ENCODE results near the gene C4orf17. TPM values are rescaled to one million over a fixed set of nuclear protein-coding genes. Genes with fewer than 3 reads are reported as not detected.

C4orf17 gene
- total RNA-seq, 1 donor from 2014 or later, result not detected

DNA sequence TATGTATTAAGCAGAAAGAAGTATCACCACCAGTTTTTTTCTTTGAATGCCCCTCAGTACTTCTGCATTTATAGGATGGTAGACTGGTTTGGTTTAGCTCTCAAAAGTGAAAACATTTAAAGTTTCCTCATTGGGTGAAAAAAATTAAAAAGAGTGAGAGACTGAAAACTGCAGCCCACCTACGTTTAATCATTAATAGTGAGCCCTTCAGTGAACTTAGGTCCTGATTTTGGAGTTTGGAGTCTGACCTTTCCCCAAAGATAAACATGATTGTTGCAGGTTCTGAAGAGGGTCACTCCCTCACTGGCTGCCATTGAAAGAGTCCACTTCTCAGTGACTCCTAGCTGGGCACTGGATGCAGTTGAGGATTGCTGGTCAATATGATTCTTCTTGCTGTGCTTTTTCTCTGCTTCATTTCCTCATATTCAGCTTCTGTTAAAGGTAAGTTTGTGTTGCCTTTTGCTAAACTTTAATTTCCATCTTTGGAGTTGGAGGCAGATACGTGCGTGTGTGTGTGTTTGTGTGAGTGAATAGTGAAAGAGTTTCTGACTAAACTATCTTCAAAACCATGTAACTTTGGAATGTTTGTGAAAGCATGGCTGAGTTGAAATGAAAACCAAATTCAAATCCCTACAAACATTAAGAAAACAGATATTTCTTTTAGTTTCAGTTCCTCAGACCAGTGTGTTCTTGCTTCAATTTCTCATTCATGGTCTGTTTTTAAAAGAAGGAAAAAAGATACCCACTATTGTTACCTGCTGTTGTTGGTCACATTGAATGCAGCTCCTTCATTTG, 63.9 kb downstream of the C4orf17 start, which contains the start of gene MTTP:
Gene MTTP (plus strand): TSS at position 295 of the 795 bp plus-strand sequence. CDS start 86 bp downstream, at position 381.
- Histone ChIP-seq H3K4me3 (ENCODE audit: insufficient read depth, low read depth, low read length) (no peak within 1 kb of the TSS), H4K20me1 (ENCODE audit: insufficient read depth, low read length) (no peaks in the 10 kb centered on the region), H3K4me2 (ENCODE audit: low read length) (peak within 1 kb of the TSS; percentile 47), H3K27ac (ENCODE audit: low read depth, low read length) (no peak within 1 kb of the TSS), H2AFZ (ENCODE audit: low read depth, low read length) (peak within 1 kb of the TSS; percentile 58), H3K9ac (ENCODE audit: low read length) (no peak within 1 kb of the TSS), H3K79me2 (ENCODE audit: insufficient read depth, low read length) (no peaks in the 10 kb centered on the region), H3K27me3 (ENCODE audit: insufficient read depth, low read length) (peaks cover 2% of the 10 kb centered on the region), H3K4me1 (ENCODE audit: insufficient read depth, low read length) (no peaks in the 10 kb centered on the region), H3K36me3 (ENCODE audit: insufficient read depth, low read length) (no peaks in the 10 kb centered on the region), H3K9me3 (ENCODE audit: insufficient read depth, low read depth, low read length) (no peaks in the 10 kb centered on the region)
- Mint-ChIP-seq H3K9me3 (ENCODE audit: unreplicated experiment) (no peaks in the 10 kb centered on the region), H3K27me3 (ENCODE audit: low read depth, unreplicated experiment) (no peaks in the 10 kb centered on the region), H3K36me3 (ENCODE audit: low read depth, unreplicated experiment) (no peaks in the 10 kb centered on the region), H3K4me1 (ENCODE audit: low read depth, unreplicated experiment) (no peaks in the 10 kb centered on the region), H3K4me3 (ENCODE audit: unreplicated experiment) (no peak within 1 kb of the TSS), H3K27ac (ENCODE audit: unreplicated experiment) (no peak within 1 kb of the TSS)
- no peak for FAIRE-seq
- no peak for DNase-seq (ENCODE audit: low read depth)
- TF ChIP-seq EZH2 (IDR thresholded peaks at IDR 0.05; ENCODE audit: insufficient read depth, low read length), result no peak

DNA sequence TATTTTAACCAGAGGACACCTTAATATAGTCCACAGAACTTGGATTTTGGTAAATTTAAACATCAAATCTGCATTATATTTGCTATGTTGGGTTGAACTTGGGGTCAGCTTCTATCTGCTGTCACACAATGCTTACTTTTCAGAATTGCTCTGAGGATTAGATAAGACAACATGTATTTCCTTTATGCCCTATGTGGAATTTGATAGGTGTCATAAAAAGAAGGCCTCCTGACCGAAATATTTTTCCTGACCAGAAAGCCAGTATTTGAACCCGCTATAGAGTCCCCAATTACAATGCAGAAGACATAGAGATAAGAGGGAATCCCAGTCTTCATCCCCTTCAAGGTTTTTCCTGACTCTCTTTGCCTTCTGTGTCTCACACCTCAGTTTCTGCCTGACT, 67.9 kb downstream of the C4orf17 start:
- H3K36me3 Mint-ChIP-seq (ENCODE audit: low read depth, unreplicated experiment), result no peaks in the 10 kb centered on the region
- no peak for TF ChIP-seq EZH2 (IDR thresholded peaks at IDR 0.05; ENCODE audit: insufficient read depth, low read length)
- TF ChIP-seq, protein P1, sequence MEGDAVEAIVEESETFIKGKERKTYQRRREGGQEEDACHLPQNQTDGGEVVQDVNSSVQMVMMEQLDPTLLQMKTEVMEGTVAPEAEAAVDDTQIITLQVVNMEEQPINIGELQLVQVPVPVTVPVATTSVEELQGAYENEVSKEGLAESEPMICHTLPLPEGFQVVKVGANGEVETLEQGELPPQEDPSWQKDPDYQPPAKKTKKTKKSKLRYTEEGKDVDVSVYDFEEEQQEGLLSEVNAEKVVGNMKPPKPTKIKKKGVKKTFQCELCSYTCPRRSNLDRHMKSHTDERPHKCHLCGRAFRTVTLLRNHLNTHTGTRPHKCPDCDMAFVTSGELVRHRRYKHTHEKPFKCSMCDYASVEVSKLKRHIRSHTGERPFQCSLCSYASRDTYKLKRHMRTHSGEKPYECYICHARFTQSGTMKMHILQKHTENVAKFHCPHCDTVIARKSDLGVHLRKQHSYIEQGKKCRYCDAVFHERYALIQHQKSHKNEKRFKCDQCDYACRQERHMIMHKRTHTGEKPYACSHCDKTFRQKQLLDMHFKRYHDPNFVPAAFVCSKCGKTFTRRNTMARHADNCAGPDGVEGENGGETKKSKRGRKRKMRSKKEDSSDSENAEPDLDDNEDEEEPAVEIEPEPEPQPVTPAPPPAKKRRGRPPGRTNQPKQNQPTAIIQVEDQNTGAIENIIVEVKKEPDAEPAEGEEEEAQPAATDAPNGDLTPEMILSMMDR (IDR thresholded peaks at IDR 0.05; ENCODE audit: insufficient read depth, low read depth, low read length), result no peak
- no peak overlapping the region for H3K4me2 ChIP-seq (ENCODE audit: low read length)
- H3K36me3 ChIP-seq (ENCODE audit: insufficient read depth, low read length), result no peaks in the 10 kb centered on the region
- H3K4me3 ChIP-seq (ENCODE audit: insufficient read depth, low read depth, low read length), result no peak overlapping the region
- no peak overlapping the region for H3K9ac ChIP-seq (ENCODE audit: low read length)
- H2AFZ ChIP-seq (ENCODE audit: low read depth, low read length), result no peak overlapping the region
- DNase-seq (ENCODE audit: low read depth) (no peak), FAIRE-seq (no peak)
- H3K9me3 ChIP-seq (ENCODE audit: insufficient read depth, low read depth, low read length), result no peaks in the 10 kb centered on the region
- H4K20me1 ChIP-seq (ENCODE audit: insufficient read depth, low read length), result no peaks in the 10 kb centered on the region
- H3K27me3 Mint-ChIP-seq (ENCODE audit: low read depth, unreplicated experiment), result no peaks in the 10 kb centered on the region
- no peaks in the 10 kb centered on the region for H3K4me1 Mint-ChIP-seq (ENCODE audit: low read depth, unreplicated experiment)
- no peak overlapping the region for H3K27ac Mint-ChIP-seq (ENCODE audit: unreplicated experiment)
- H3K9me3 Mint-ChIP-seq (ENCODE audit: unreplicated experiment), result no peaks in the 10 kb centered on the region
- H3K79me2 ChIP-seq (ENCODE audit: insufficient read depth, low read length), result no peaks in the 10 kb centered on the region
- no peak overlapping the region for H3K4me3 Mint-ChIP-seq (ENCODE audit: unreplicated experiment)
- H3K27ac ChIP-seq (ENCODE audit: low read depth, low read length), result no peak overlapping the region
- H3K4me1 ChIP-seq (ENCODE audit: insufficient read depth, low read length), result no peaks in the 10 kb centered on the region
- H3K27me3 ChIP-seq (ENCODE audit: insufficient read depth, low read length), result no peaks in the 10 kb centered on the region

DNA sequence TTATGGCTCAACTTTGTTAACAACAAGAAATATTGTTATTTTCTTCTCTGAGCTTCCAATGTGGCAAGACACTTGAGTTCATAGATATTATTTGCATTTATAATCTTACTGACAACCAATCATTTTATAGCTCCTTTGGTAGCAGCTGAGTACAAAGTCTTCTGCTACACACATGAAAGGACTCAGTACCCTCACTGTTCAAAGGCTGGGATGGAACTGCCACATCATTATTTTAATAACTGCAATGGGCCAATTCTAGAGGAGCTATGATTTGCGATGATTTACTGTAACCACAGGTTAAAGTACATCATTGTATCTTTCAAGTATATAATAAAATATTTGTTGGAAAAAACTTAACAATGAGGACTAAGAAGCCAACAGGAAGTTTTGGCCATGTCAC, 74.7 kb downstream of the C4orf17 start:
- Mint-ChIP-seq H3K4me1 (ENCODE audit: low read depth, unreplicated experiment) (peaks cover 14% of the 10 kb centered on the region), H3K36me3 (ENCODE audit: low read depth, unreplicated experiment) (no peaks in the 10 kb centered on the region), H3K27me3 (ENCODE audit: low read depth, unreplicated experiment) (no peaks in the 10 kb centered on the region), H3K9me3 (ENCODE audit: unreplicated experiment) (no peaks in the 10 kb centered on the region), H3K27ac (ENCODE audit: unreplicated experiment) (no peak overlapping the region), H3K4me3 (ENCODE audit: unreplicated experiment) (no peak overlapping the region)
- no peaks in the 10 kb centered on the region for H3K27me3 ChIP-seq (ENCODE audit: insufficient read depth, low read length)
- H3K79me2 ChIP-seq (ENCODE audit: insufficient read depth, low read length), result no peaks in the 10 kb centered on the region
- no peak overlapping the region for H3K27ac ChIP-seq (ENCODE audit: low read depth, low read length)
- FAIRE-seq (no peak), DNase-seq (ENCODE audit: low read depth) (no peak)
- H4K20me1 ChIP-seq (ENCODE audit: insufficient read depth, low read length), result no peaks in the 10 kb centered on the region
- no peak overlapping the region for H2AFZ ChIP-seq (ENCODE audit: low read depth, low read length)
- H3K9ac ChIP-seq (ENCODE audit: low read length), result no peak overlapping the region
- H3K4me3 ChIP-seq (ENCODE audit: insufficient read depth, low read depth, low read length), result no peak overlapping the region
- H3K9me3 ChIP-seq (ENCODE audit: insufficient read depth, low read depth, low read length), result no peaks in the 10 kb centered on the region
- H3K36me3 ChIP-seq (ENCODE audit: insufficient read depth, low read length), result no peaks in the 10 kb centered on the region
- TF ChIP-seq, protein P1 (IDR thresholded peaks at IDR 0.05; ENCODE audit: insufficient read depth, low read depth, low read length), result no peak
- TF ChIP-seq EZH2 (IDR thresholded peaks at IDR 0.05; ENCODE audit: insufficient read depth, low read length), result no peak
- no peaks in the 10 kb centered on the region for H3K4me1 ChIP-seq (ENCODE audit: insufficient read depth, low read length)
- H3K4me2 ChIP-seq (ENCODE audit: low read length), result no peak overlapping the region
